Neural cell (in vitro differentiated cells): ENCODE measurements around the gene POLR1F. TPM values are rescaled to one million over a fixed set of nuclear protein-coding genes. Genes with fewer than 3 reads are reported as not detected.
A peak's percentile ranks its signal among the peaks of the same experiment; 100 is the strongest.

ENCODE experiments used
- H2AFZ ChIP-seq: fragments of 200-600, 300-800 bp; sonication (generic), shearing (Covaris generic); 2 replicates; pipeline ENCODE4 v1.6.0; 2014; ENCODE audit warnings: low read depth, mild to moderate bottlenecking, antibody characterized with exemption, low read length, moderate library complexity
- H3F3A ChIP-seq: fragments of 200-600 bp; shearing (Covaris generic); 2 replicates; pipeline ENCODE4 v1.6.1; 2016; ENCODE audit warnings: mild to moderate bottlenecking, moderate library complexity, mixed read lengths, antibody characterized with exemption, low read length; ENCODE audit not compliant: insufficient read depth, poor library complexity, severe bottlenecking
- H3K27ac ChIP-seq: fragments of 200-600, 300-800 bp; sonication (generic), shearing (Covaris generic); 2 replicates; pipeline ENCODE4 v1.5.1; 2014; ENCODE audit warnings: mild to moderate bottlenecking, low read length, moderate library complexity
- H3K27me3 ChIP-seq: fragments of 300-800, 200-600 bp; sonication (generic), shearing (Covaris generic); 2 replicates; pipeline ENCODE4 v1.6.0; 2014; ENCODE audit warnings: mild to moderate bottlenecking, low read depth, low read length, moderate library complexity; ENCODE audit not compliant: insufficient read depth
- H3K36me3 ChIP-seq: fragments of 300-800, 200-600 bp; sonication (generic), shearing (Covaris generic); 2 replicates; pipeline ENCODE4 v1.5.1; 2014; ENCODE audit warnings: mild to moderate bottlenecking, antibody characterized with exemption, low read length, moderate library complexity; ENCODE audit not compliant: insufficient read depth
- H3K4me2 ChIP-seq: fragments of 300-800, 200-600 bp; sonication (generic), shearing (Covaris generic); 2 replicates; pipeline ENCODE4 v1.6.0; 2014; ENCODE audit warnings: mild to moderate bottlenecking, low read length
- H3K4me3 ChIP-seq: fragments of 300-800, 200-600 bp; sonication (generic), shearing (Covaris generic); 2 replicates; pipeline ENCODE4 v1.5.1; 2014; ENCODE audit warnings: mild to moderate bottlenecking, low read length, moderate library complexity
- H3K79me2 ChIP-seq: fragments of 200-600 bp; shearing (Covaris generic); replicated peaks from 2 replicates; pipeline ENCODE4 v1.6.0; 2014; ENCODE audit warnings: mild to moderate bottlenecking, low read length, moderate library complexity; ENCODE audit not compliant: insufficient read depth
- H3K9ac ChIP-seq: fragments of 300-800, 200-600 bp; sonication (generic), shearing (Covaris generic); 2 replicates; pipeline ENCODE4 v1.6.1; 2016; ENCODE audit warnings: mild to moderate bottlenecking, low read length, mixed read lengths
- H3K9me2 ChIP-seq: fragments of 200-600 bp; shearing (Covaris generic); 2 replicates; pipeline ENCODE4 v1.6.1; 2016; ENCODE audit warnings: mild to moderate bottlenecking, low read length, mixed read lengths; ENCODE audit not compliant: insufficient read depth
- H3K9me3 ChIP-seq: fragments of 200-600, 300-800 bp; sonication (generic), shearing (Covaris generic); 2 replicates; pipeline ENCODE4 v1.6.1; 2016; ENCODE audit warnings: mild to moderate bottlenecking, mixed run types, low read length, moderate library complexity, mixed read lengths
- H4K20me1 ChIP-seq: fragments of 200-600 bp; shearing (Covaris generic); 2 replicates; pipeline ENCODE4 v1.6.1; 2016; ENCODE audit warnings: mild to moderate bottlenecking, mixed run types; ENCODE audit not compliant: insufficient read depth
- CTCF ChIP-seq: fragments of 450-650 bp; IDR thresholded peaks from 2 replicates; pipeline ENCODE4 v1.5.1; 2014; ENCODE audit warnings: antibody characterized with exemption, mild to moderate bottlenecking, moderate library complexity; ENCODE audit not compliant: poor library complexity, severe bottlenecking
- EP300 ChIP-seq: fragments of 450-650 bp; conservative IDR thresholded peaks from 2 replicates; pipeline ENCODE4 v1.6.1; 2014; ENCODE audit warnings: antibody characterized with exemption, mild to moderate bottlenecking, moderate library complexity; ENCODE audit not compliant: poor library complexity, severe bottlenecking
- EZH2 ChIP-seq: fragments of 200-600, 300-800 bp; shearing (Covaris generic), sonication (generic); IDR thresholded peaks from 2 replicates; pipeline ENCODE4 v1.6.1; 2014; ENCODE audit warnings: antibody characterized with exemption, low read length, borderline replicate concordance, mild to moderate bottlenecking; ENCODE audit not compliant: insufficient read depth, poor library complexity, severe bottlenecking
- MXI1 ChIP-seq: fragments of 450-650 bp; conservative IDR thresholded peaks from 2 replicates; pipeline ENCODE4 v1.6.1; 2014; ENCODE audit warnings: antibody characterized with exemption, mild to moderate bottlenecking; ENCODE audit not compliant: poor library complexity, severe bottlenecking
- POLR2AphosphoS5 ChIP-seq: IDR thresholded peaks from 2 replicates; pipeline ENCODE4 v1.6.1; 2012
- RAD21 ChIP-seq: fragments of 450-650 bp; conservative IDR thresholded peaks from 2 replicates; pipeline ENCODE4 v1.6.1; 2014; ENCODE audit warnings: antibody characterized with exemption, mild to moderate bottlenecking, moderate library complexity
- REST ChIP-seq: IDR thresholded peaks from 2 replicates; pipeline ENCODE4 v1.6.1; 2012; ENCODE audit warnings: borderline replicate concordance
- SMC3 ChIP-seq: fragments of 450-650 bp; conservative IDR thresholded peaks from 2 replicates; pipeline ENCODE4 v1.6.1; 2014; ENCODE audit warnings: antibody characterized with exemption, mild to moderate bottlenecking, moderate library complexity; ENCODE audit not compliant: poor library complexity
- TAF1 ChIP-seq: IDR thresholded peaks from 2 replicates; pipeline ENCODE4 v1.6.1; 2012; ENCODE audit warnings: low read depth
- polyA minus RNA-seq: library from RNA; depleted of rRNA, polyadenylated mRNA; stranded (reverse); fragments of >200 nt; gene quantifications from 2 replicates; pipeline ENCODE4 v1.2.3, GENCODE V29; 2014
- polyA plus RNA-seq: library from polyadenylated mRNA; depleted of rRNA; stranded (reverse); fragments of >200 nt; gene quantifications from 2 replicates; pipeline ENCODE4 v1.2.3, GENCODE V29; 2014

The POLR1F gene
- polyA plus RNA-seq (8.7 and 11.9 TPM in 2 replicates), polyA minus RNA-seq (19.2 and 22.2 TPM in 2 replicates)

GRCh38 chr7:19708397-19709248 lies at the start of gene POLR1F:
Gene POLR1F, minus strand, starts transcription at chr7:19709037. Its CDS starts 21 bp downstream, at chr7:19709016.
- H3K4me2 ChIP-seq, result peak within 1 kb of the TSS; percentile 79
- TF ChIP-seq REST, result peak; percentile 70
- TF ChIP-seq MXI1, result peak; percentile 99
- peak; percentile 90 for TF ChIP-seq TAF1
- peak; percentile 92 for TF ChIP-seq POLR2AphosphoS5
- TF ChIP-seq EP300, result peak; percentile 73
- TF ChIP-seq CTCF, result peak; percentile 99
- no peak for TF ChIP-seq EZH2
- TF ChIP-seq RAD21, result peak; percentile 88
- TF ChIP-seq SMC3, result peak; percentile 92
- H3F3A ChIP-seq, result no peaks in the 10 kb centered on the region
- H3K4me3 ChIP-seq, result peak within 1 kb of the TSS; percentile 72
- no peaks in the 10 kb centered on the region for H3K9me2 ChIP-seq
- no peaks in the 10 kb centered on the region for H3K36me3 ChIP-seq
- H3K9ac ChIP-seq, result peak within 1 kb of the TSS; percentile 72
- H2AFZ ChIP-seq, result peak within 1 kb of the TSS; percentile 29
- no peaks in the 10 kb centered on the region for H3K9me3 ChIP-seq
- peaks cover 30% of the 10 kb centered on the region for H3K79me2 ChIP-seq
- H3K27me3 ChIP-seq, result no peaks in the 10 kb centered on the region
- peak within 1 kb of the TSS; percentile 68 for H3K27ac ChIP-seq
- no peaks in the 10 kb centered on the region for H4K20me1 ChIP-seq

DNA sequence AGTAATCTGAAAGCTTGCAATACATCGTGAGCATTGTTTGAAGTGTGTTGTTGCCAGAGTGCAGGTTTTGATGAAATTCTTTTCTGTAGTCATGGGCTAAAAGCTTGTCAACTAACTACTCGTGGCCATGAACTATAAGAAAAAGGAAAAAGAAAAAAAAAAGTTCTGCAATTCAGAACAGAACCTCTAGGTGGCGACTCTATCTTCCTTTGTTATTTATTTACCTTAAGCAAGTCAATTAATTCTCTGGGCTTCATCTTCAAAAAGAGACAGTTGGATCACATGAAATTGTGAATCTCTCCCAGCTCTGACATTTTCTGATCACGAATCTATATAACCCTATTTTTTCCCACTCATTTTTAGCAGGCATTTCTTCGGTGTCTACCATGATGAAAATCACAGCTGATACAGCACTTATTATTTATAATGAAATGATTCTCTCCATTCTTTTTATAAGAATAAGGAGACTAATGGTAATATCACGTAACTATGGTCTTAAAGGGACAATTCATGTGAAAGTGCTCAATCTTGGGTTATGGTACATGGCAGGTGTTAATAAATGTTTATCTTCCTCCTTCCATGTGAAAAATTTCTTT lies 45.8 kb upstream of the POLR1F start:
- H4K20me1 ChIP-seq, result no peaks in the 10 kb centered on the region
- H3K4me2 ChIP-seq, result no peak overlapping the region
- TF ChIP-seq REST, result no peak
- TF ChIP-seq CTCF, result peak; percentile 70
- TF ChIP-seq POLR2AphosphoS5, result no peak
- peak; percentile 68 for TF ChIP-seq SMC3
- TF ChIP-seq RAD21, result peak; percentile 71
- H3K9me2 ChIP-seq, result no peaks in the 10 kb centered on the region
- H3K4me3 ChIP-seq, result no peak overlapping the region
- no peaks in the 10 kb centered on the region for H3K79me2 ChIP-seq
- H3K9me3 ChIP-seq, result no peaks in the 10 kb centered on the region
- H3K27ac ChIP-seq, result no peak overlapping the region
- H2AFZ ChIP-seq, result no peak overlapping the region
- H3F3A ChIP-seq, result no peaks in the 10 kb centered on the region
- no peak overlapping the region for H3K9ac ChIP-seq
- no peaks in the 10 kb centered on the region for H3K36me3 ChIP-seq
- H3K27me3 ChIP-seq, result no peaks in the 10 kb centered on the region
